Muscle layer of colon (tissue), 2 donors: ENCODE results near the gene CTSS.
"Not testable (repeated sequence)": the region's sequence is repeated elsewhere in the genome, so short reads cannot be mapped to it uniquely, and the experiment has no call there.

Experiments used
- H3K27ac ChIP-seq: one replicate; pipeline ENCODE4 v1.7.0; 2013; ENCODE audit warnings: low read depth, mild to moderate bottlenecking, low read length, moderate library complexity
- H3K27me3 ChIP-seq, 2 donors: one replicate each; pipeline ENCODE4 v1.7.0; 2013; ENCODE audit warnings: low read length in 2 of 2, mild to moderate bottlenecking in 2 of 2; ENCODE audit not compliant: insufficient read depth in 2 of 2, control insufficient read depth in 1 of 2
- H3K36me3 ChIP-seq: one replicate; pipeline ENCODE4 v1.7.0; 2013; ENCODE audit warnings: mild to moderate bottlenecking, low read length; ENCODE audit not compliant: insufficient read depth
- H3K4me1 ChIP-seq: one replicate; pipeline ENCODE4 v1.7.0; 2013; ENCODE audit warnings: mild to moderate bottlenecking, low read length; ENCODE audit not compliant: insufficient read depth
- H3K4me3 ChIP-seq, 2 donors: one replicate each; pipeline ENCODE4 v1.7.0; 2013; ENCODE audit warnings: low read length in 2 of 2, low read depth in 1 of 2, mild to moderate bottlenecking in 1 of 2, moderate library complexity in 1 of 2
- H3K9ac ChIP-seq: one replicate; pipeline ENCODE4 v1.7.0; 2013; ENCODE audit warnings: low read length
- H3K9me3 ChIP-seq: one replicate; pipeline ENCODE4 v1.7.0; 2013; ENCODE audit warnings: mild to moderate bottlenecking, low read length
- donor health status: abdominal sarcoma.
- donor health status: Adenocarcinoma of cecum.

CTSS gene

GRCh38 chr1:150772326-150772725 lies 6.7 kb upstream of the CTSS start:
- H3K4me3 ChIP-seq: no peak overlapping the region
- H3K27ac ChIP-seq: no peak overlapping the region
- H3K9ac ChIP-seq: no peak overlapping the region
- H3K9me3 ChIP-seq: no peaks in the 10 kb centered on the region
- H3K36me3 ChIP-seq: no peaks in the 10 kb centered on the region
- no peaks in the 10 kb centered on the region for H3K4me1 ChIP-seq
- H3K27me3 ChIP-seq: no peaks in the 10 kb centered on the region

GRCh38 chr1:150767704-150768103 lies 2.1 kb upstream of the CTSS start:
- H3K27me3 ChIP-seq, H3K27ac ChIP-seq, H3K36me3 ChIP-seq, H3K4me3 ChIP-seq, H3K4me1 ChIP-seq, H3K9me3 ChIP-seq, H3K9ac ChIP-seq: not testable (repeated sequence)

- H3K9ac ChIP-seq, H3K4me1 ChIP-seq, H3K27me3 ChIP-seq, H3K27ac ChIP-seq, H3K36me3 ChIP-seq, H3K9me3 ChIP-seq: not testable (repeated sequence)
- peak overlapping the region in 1 of 2 donors; percentile 3 for H3K4me3 ChIP-seq
These were observed 361 bp upstream of the CTSS start for GRCh38 chr1:150765977-150766301.

DNA sequence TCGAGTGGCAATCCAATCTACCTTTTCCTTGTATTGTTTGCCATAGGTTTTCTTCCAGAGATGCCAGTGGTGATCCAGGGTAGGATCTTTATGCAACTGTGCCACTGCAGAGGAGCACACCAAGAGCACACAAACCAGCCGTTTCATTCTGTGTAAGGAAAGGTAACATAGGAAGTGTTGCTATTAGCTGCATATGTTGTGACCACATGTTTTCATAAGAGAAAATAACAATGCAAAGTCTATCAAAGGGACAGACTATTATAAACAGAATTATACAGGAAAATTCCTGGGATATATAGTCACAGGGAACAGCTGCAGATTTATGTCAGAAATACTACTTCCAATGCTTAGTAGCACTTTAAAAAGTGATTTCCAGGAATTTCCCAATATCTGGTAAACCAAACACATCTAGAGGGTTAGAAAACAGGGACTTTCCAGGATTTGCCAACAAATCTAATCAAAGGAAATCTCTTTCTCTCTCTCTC lies 919 bp downstream of the CTSS start:
- Histone ChIP-seq H3K36me3 (no peaks in the 10 kb centered on the region), H3K27ac (no peak overlapping the region), H3K27me3 (no peaks in the 10 kb centered on the region), H3K4me1 (peaks cover 8% of the 10 kb centered on the region), H3K9me3 (no peaks in the 10 kb centered on the region), H3K9ac (no peak overlapping the region), H3K4me3 (peak overlapping the region in 1 of 2 donors; percentile 3)

DNA sequence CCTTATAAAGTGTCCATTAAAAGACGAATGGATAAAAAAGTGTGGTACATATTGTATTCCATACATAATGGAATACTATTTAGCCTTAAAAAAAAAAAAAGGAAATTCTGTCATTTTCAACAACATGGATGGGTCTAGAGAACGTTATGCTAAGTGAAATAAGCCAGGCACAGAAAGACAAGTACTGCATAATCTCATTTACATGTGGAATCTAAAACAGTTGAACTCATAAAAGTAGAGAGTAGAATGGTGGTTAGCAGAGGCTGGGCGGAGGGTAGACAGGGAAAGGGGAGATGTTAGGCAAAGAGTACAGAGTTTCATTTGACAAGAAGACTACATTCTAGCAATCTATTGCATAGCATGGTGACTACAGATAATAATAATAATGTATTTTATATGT lies 2.6 kb downstream of the CTSS start:
- no peak overlapping the region for H3K4me3 ChIP-seq
- H3K9me3 ChIP-seq: no peaks in the 10 kb centered on the region
- H3K4me1 ChIP-seq: peaks cover 8% of the 10 kb centered on the region
- no peaks in the 10 kb centered on the region for H3K36me3 ChIP-seq
- no peak overlapping the region for H3K9ac ChIP-seq
- no peaks in the 10 kb centered on the region for H3K27me3 ChIP-seq
- no peak overlapping the region for H3K27ac ChIP-seq

DNA sequence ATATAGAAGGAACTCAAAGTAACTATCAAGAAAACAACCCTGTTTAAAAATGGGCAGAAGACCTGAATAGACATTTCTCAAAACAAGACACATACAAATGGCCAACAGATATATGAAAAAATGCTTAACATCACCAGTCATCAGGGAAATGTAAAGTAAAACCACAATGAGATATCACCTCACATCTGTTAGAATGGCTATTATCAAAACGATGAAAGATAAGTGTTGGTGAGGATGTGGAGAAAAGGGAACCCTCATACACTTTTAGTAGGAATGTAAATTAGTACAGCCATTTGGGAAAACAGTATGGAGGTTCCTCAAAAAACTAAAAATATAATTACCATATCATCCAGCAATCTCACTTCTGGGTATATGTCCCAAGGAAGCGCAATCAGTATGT lies 3.0 kb downstream of the CTSS start:
- Histone ChIP-seq H3K27ac (no peak overlapping the region), H3K9me3 (no peaks in the 10 kb centered on the region), H3K4me3 (no peak overlapping the region), H3K9ac (no peak overlapping the region), H3K27me3 (no peaks in the 10 kb centered on the region), H3K4me1 (peaks cover 8% of the 10 kb centered on the region), H3K36me3 (no peaks in the 10 kb centered on the region)

- no peaks in the 10 kb centered on the region for H3K9me3 ChIP-seq
- no peak overlapping the region for H3K27ac ChIP-seq
- no peaks in the 10 kb centered on the region for H3K27me3 ChIP-seq
- peaks cover 8% of the 10 kb centered on the region for H3K4me1 ChIP-seq
- no peaks in the 10 kb centered on the region for H3K36me3 ChIP-seq
- H3K4me3 ChIP-seq: no peak overlapping the region
- H3K9ac ChIP-seq: no peak overlapping the region
These were observed 3.8 kb downstream of the CTSS start for GRCh38 chr1:150761801-150762200.

DNA sequence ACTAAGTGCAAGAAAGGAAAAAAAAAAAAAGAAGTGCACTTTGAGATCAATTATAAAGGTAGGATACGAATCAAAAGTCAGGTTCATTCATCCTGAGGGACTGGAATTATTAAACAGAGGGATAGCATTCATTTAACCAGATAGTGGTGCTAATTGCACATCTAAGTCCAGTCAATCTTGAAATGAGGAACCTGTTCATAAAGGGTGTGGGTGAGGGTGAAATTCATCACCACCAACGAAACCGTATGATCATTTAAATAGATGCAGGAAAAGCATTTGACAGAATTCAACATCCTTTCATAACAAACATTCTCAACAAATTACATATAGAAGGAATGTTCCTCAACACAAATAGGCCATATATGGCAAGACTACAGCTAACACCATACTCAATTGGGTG lies 5.6 kb downstream of the CTSS start:
- Histone ChIP-seq H3K27ac (no peak overlapping the region), H3K9me3 (no peaks in the 10 kb centered on the region), H3K9ac (no peak overlapping the region), H3K27me3 (no peaks in the 10 kb centered on the region), H3K36me3 (no peaks in the 10 kb centered on the region), H3K4me3 (no peak overlapping the region), H3K4me1 (peaks cover 8% of the 10 kb centered on the region)

- H3K36me3 ChIP-seq: no peaks in the 10 kb centered on the region
- no peaks in the 10 kb centered on the region for H3K9me3 ChIP-seq
- no peaks in the 10 kb centered on the region for H3K27me3 ChIP-seq
- H3K4me3 ChIP-seq: no peak overlapping the region
- H3K27ac ChIP-seq: no peak overlapping the region
- no peaks in the 10 kb centered on the region for H3K4me1 ChIP-seq
- no peak overlapping the region for H3K9ac ChIP-seq
These were observed 12.2 kb downstream of the CTSS start for GRCh38 chr1:150753416-150753815.

DNA sequence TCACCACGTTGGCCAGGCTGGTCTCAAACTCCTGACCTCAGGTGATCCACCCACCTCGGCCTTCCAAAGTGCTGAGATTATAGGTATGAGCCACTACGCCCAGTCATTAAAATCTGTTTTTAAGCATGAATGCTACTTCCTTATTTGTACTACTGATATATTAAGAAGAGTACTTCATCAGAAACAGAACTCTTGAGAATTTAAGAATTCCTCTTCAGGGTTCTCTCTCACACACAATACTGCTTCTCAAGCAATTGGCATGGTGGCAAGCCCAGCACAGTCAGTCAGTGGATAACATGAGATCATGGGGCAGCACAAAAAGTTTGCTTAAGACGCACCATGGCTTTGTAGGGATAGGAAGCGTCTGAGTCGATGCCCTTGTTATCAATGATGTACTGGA lies 14.1 kb downstream of the CTSS start:
- H3K4me3 ChIP-seq: no peak overlapping the region
- H3K9ac ChIP-seq: no peak overlapping the region
- H3K27ac ChIP-seq: no peak overlapping the region
- H3K36me3 ChIP-seq: no peaks in the 10 kb centered on the region
- H3K27me3 ChIP-seq: no peaks in the 10 kb centered on the region
- H3K4me1 ChIP-seq: no peaks in the 10 kb centered on the region
- H3K9me3 ChIP-seq: no peaks in the 10 kb centered on the region

DNA sequence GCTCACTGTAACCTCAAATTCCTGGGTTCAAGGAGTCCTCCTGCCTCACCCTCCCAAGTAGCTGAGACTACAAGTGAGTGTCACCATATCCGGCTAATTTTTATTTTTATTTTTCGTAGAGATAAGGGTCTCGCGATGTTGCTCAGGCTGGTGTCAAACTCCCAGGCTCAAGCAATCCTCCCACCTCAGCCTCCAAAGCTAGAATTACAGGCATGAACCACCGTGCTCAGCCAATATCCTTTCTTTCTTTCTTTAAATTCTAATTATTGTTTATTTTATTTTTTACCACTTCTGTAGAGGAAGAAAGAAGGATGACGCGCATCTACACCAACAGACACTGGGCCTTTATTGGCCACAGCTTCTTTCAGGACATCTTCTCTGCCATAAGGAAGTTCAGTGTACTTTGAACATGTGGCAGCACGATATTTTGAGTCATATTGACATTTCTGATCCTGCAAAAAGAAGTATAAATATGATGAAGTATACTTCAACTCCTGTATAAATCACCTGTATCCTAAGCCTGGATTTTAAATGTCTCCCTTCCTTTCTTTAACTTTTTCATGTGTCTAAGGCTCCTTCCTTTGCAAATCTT lies 15.8 kb downstream of the CTSS start:
- H3K4me1 ChIP-seq: no peaks in the 10 kb centered on the region
- no peak overlapping the region for H3K9ac ChIP-seq
- H3K4me3 ChIP-seq: no peak overlapping the region
- no peak overlapping the region for H3K27ac ChIP-seq
- no peaks in the 10 kb centered on the region for H3K36me3 ChIP-seq
- no peaks in the 10 kb centered on the region for H3K27me3 ChIP-seq
- H3K9me3 ChIP-seq: no peaks in the 10 kb centered on the region

GRCh38 chr1:150748878-150749719 lies 16.5 kb downstream of the CTSS start:
- H3K9me3 ChIP-seq: no peaks in the 10 kb centered on the region
- H3K4me1 ChIP-seq: no peaks in the 10 kb centered on the region
- H3K36me3 ChIP-seq: no peaks in the 10 kb centered on the region
- H3K9ac ChIP-seq: no peak overlapping the region
- H3K4me3 ChIP-seq: no peak overlapping the region
- no peak overlapping the region for H3K27ac ChIP-seq
- H3K27me3 ChIP-seq: no peaks in the 10 kb centered on the region
